Fibroblast of pulmonary artery (primary cell): ENCODE results near the gene PRR14L.

ENCODE experiments used
- DNase-seq: peaks from one replicate; pipeline ENCODE4 v3.0.0-alpha.2; 2010; ENCODE audit warnings: low read depth
- H3K4me3 ChIP-seq: replicated peaks from 2 replicates; pipeline ENCODE4 v1.5.1; 2011; ENCODE audit warnings: low read depth, mild to moderate bottlenecking, control low read depth, low read length, moderate library complexity
- TF ChIP-seq, protein P1 (sequence below): IDR thresholded peaks from 2 replicates; pipeline ENCODE4 v1.5.1; 2011; ENCODE audit warnings: mild to moderate bottlenecking, control low read depth, low read length, inconsistent platforms; ENCODE audit errors: missing control alignments

PRR14L gene

DNA sequence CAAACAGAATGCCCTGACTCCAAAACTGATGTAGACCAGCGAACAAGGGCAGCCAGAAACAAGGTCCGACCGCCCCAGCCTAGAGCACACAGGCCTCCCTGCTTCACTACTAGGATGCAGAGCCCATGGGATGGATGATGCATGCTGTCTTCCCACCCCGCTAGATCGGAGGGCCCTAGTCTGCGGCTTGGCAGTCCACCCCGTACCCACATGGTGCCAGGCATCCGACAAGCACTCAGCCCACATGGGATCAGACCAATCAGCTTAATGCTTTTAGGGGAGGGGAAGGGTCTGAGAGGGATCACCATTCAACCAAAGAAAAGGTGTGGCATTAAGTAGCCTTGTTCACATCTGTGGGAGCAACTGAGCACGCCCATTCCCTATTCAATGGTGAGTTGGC, 118.5 kb downstream of the PRR14L start:
- no peak for DNase-seq
- TF ChIP-seq, protein P1, sequence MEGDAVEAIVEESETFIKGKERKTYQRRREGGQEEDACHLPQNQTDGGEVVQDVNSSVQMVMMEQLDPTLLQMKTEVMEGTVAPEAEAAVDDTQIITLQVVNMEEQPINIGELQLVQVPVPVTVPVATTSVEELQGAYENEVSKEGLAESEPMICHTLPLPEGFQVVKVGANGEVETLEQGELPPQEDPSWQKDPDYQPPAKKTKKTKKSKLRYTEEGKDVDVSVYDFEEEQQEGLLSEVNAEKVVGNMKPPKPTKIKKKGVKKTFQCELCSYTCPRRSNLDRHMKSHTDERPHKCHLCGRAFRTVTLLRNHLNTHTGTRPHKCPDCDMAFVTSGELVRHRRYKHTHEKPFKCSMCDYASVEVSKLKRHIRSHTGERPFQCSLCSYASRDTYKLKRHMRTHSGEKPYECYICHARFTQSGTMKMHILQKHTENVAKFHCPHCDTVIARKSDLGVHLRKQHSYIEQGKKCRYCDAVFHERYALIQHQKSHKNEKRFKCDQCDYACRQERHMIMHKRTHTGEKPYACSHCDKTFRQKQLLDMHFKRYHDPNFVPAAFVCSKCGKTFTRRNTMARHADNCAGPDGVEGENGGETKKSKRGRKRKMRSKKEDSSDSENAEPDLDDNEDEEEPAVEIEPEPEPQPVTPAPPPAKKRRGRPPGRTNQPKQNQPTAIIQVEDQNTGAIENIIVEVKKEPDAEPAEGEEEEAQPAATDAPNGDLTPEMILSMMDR, result no peak
- H3K4me3 ChIP-seq, result peak overlapping the region; percentile 76
